SK-N-SH treated with all-trans-retinoic acid at 6 μM for 48 hours (cell line): Measurements from ENCODE around the gene PPFIA3.

Experiments used
- ARNTL ChIP-seq: fragments of 450-650 bp; formaldehyde crosslinking; IDR thresholded peaks from 2 replicates; pipeline ENCODE4 v1.5.0; 2020; ENCODE audit warnings: low read depth, mild to moderate bottlenecking, moderate library complexity, borderline replicate concordance
- CREB5 ChIP-seq: fragments of 250-450 bp; sonication (Bioruptor Pico); IDR thresholded peaks from 2 replicates; pipeline ENCODE4 v1.5.1; 2020; ENCODE audit warnings: low read depth, mild to moderate bottlenecking, moderate library complexity
- GLIS3 ChIP-seq: fragments of 250-450 bp; sonication (Bioruptor Pico); IDR thresholded peaks from 2 replicates; pipeline ENCODE4 v1.5.0; 2020; ENCODE audit warnings: mild to moderate bottlenecking, moderate library complexity
- OSR1 ChIP-seq: fragments of 250-450 bp; sonication (Bioruptor Pico); IDR thresholded peaks from 2 replicates; pipeline ENCODE4 v1.8.0; 2022; ENCODE audit warnings: moderate library complexity, mild to moderate bottlenecking, inconsistent platforms
- PATZ1 ChIP-seq: fragments of 250-450 bp; sonication (Bioruptor Pico); IDR thresholded peaks from 2 replicates; pipeline ENCODE4 v1.8.0; 2020; ENCODE audit warnings: mild to moderate bottlenecking, moderate library complexity, borderline replicate concordance
- RARB ChIP-seq: fragments of 250-450 bp; sonication (Bioruptor Pico); IDR thresholded peaks from 2 replicates; pipeline ENCODE4 v1.8.0; 2021; ENCODE audit warnings: mild to moderate bottlenecking, moderate library complexity
- TCF4 ChIP-seq: fragments of 250-450 bp; sonication (Bioruptor Pico); IDR thresholded peaks from 2 replicates; pipeline ENCODE4 v1.8.0; 2021; ENCODE audit warnings: mild to moderate bottlenecking, moderate library complexity, borderline replicate concordance
- ZNF70 ChIP-seq: fragments of 450-650 bp; formaldehyde crosslinking; IDR thresholded peaks from 2 replicates; pipeline ENCODE4 v1.5.0; 2020; ENCODE audit warnings: mild to moderate bottlenecking, moderate library complexity
- ZNF8 ChIP-seq: fragments of 450-650 bp; formaldehyde crosslinking; IDR thresholded peaks from 2 replicates; pipeline ENCODE4 v1.5.0; 2020; ENCODE audit warnings: mild to moderate bottlenecking, moderate library complexity

GRCh38 chr19:49081273-49081672 is 38.1 kb upstream of the PPFIA3 start:
- no peak for TF ChIP-seq ARNTL (CRISPR knock-in tag)
- no peak for TF ChIP-seq TCF4
- no peak for TF ChIP-seq ZNF8 (CRISPR knock-in tag)
- no peak for TF ChIP-seq OSR1
- TF ChIP-seq ZNF70 (CRISPR knock-in tag) = no peak
- no peak for TF ChIP-seq CREB5 (CRISPR knock-in tag)
- no peak for TF ChIP-seq RARB
- no peak for TF ChIP-seq PATZ1
- no peak for TF ChIP-seq GLIS3 (CRISPR knock-in tag)
